CD4-positive, alpha-beta T cell (primary cell): ENCODE results near the gene SMIM5. TPM values are rescaled to one million over a fixed set of nuclear protein-coding genes. Genes with fewer than 3 reads are reported as not detected.

Source experiments
- ATAC-seq: fragments of 200-7000 bp; cut with Tn5 transposase; one replicate; pipeline ENCODE4 v1.10.0; 2022; ENCODE audit warnings: mild to moderate bottlenecking; ENCODE audit not compliant: poor library complexity
- CTCF ChIA-PET: fragments of 350-600 bp; sonication (Branson Sonifier 250); formaldehyde crosslinking; loops from one replicate; lab custom pipeline; 2021; ENCODE audit warnings: antibody characterized with exemption, inconsistent platforms; lab: Charles Lee
- POLR2A ChIA-PET: fragments of 350-600 bp; sonication (Branson Sonifier 250); formaldehyde crosslinking; loops from one replicate; lab custom pipeline; 2021; ENCODE audit warnings: antibody characterized with exemption, inconsistent platforms; lab: Charles Lee
- DNase-seq, 14 experiments: peaks; one replicate each; pipeline ENCODE4 v3.0.0-alpha.2; 2013 to 2020; ENCODE audit warnings: mixed read lengths in 2 of 14
- H3K27ac ChIP-seq, 2 donors: one replicate each; pipeline versions ENCODE4 v1.5.1 to v1.7.0; 2013; ENCODE audit warnings: low read length in 2 of 2, low read depth in 1 of 2, mild to moderate bottlenecking in 1 of 2
- H3K27me3 ChIP-seq, 2 experiments: 1 replicate in 1 of 2; 2 replicates in 1 of 2; pipeline versions ENCODE4 v1.6.1 to v1.7.0; 2013; ENCODE audit warnings: low read length in 2 of 2, control low read depth in 1 of 2, mild to moderate bottlenecking in 1 of 2, moderate library complexity in 1 of 2; ENCODE audit not compliant: insufficient read depth in 2 of 2, control insufficient read depth in 1 of 2
- H3K36me3 ChIP-seq: one replicate; pipeline ENCODE4 v1.6.1; 2013; ENCODE audit warnings: low read length, control low read depth; ENCODE audit not compliant: insufficient read depth
- H3K4me1 ChIP-seq: one replicate; pipeline ENCODE4 v1.6.1; 2013; ENCODE audit warnings: low read length, control low read depth; ENCODE audit not compliant: insufficient read depth
- H3K4me3 ChIP-seq: one replicate; pipeline ENCODE4 v1.5.1; 2013; ENCODE audit warnings: mild to moderate bottlenecking, low read length, moderate library complexity
- H3K9me3 ChIP-seq, 2 experiments: 1 replicate in 1 of 2; 2 replicates in 1 of 2; pipeline versions ENCODE4 v1.6.1 to v1.7.0; 2013; ENCODE audit warnings: low read length in 2 of 2, mild to moderate bottlenecking in 2 of 2, control low read depth in 1 of 2, moderate library complexity in 1 of 2; ENCODE audit not compliant: control insufficient read depth in 1 of 2, insufficient read depth in 1 of 2
- H3K27ac Mint-ChIP-seq: one replicate; pipeline ENCODE4 v1.8.0; 2020; ENCODE audit warnings: mixed read lengths
- H3K27me3 Mint-ChIP-seq: one replicate; pipeline ENCODE4 v1.8.0; 2021; ENCODE audit warnings: mixed read lengths
- H3K36me3 Mint-ChIP-seq: one replicate; pipeline ENCODE4 v1.8.0; 2021; ENCODE audit warnings: low read depth, mixed read lengths
- H3K4me1 Mint-ChIP-seq: one replicate; pipeline ENCODE4 v1.8.0; 2021; ENCODE audit warnings: low read depth, mixed read lengths
- H3K4me3 Mint-ChIP-seq: one replicate; pipeline ENCODE4 v1.8.0; 2020; ENCODE audit warnings: mild to moderate bottlenecking, mixed read lengths
- H3K9me3 Mint-ChIP-seq: one replicate; pipeline ENCODE4 v1.8.0; 2020; ENCODE audit warnings: mixed read lengths
- CTCF ChIP-seq: fragments of 200-600 bp; IDR thresholded peaks from one replicate; pipeline ENCODE4 v1.8.0; 2022; ENCODE audit warnings: antibody characterized with exemption, mild to moderate bottlenecking
- intact Hi-C, 2 experiments: fragments of 100-400 bp; cut with DNase I in 1 of 2; cut with micrococcal nuclease in 1 of 2; formaldehyde crosslinking; loops; one replicate each; pipeline versions ENCODE4 v1.15.1 to v1.9.0; 2023 to 2025; cut with DNase I, micrococcal nuclease
- total RNA-seq, 174 experiments: library from RNA in 2 of 174; stranded (reverse) in 2 of 174; gene quantifications; one replicate each; pipeline ENCODE4 v1.2.3 and lab custom pipeline; 2021 to 2026

SMIM5 gene
- total RNA-seq, 2 experiments from 2014 or later = 0.75 to 1.3 TPM

GRCh38 chr17:75670868-75671267 lies 37.6 kb downstream of the SMIM5 start:
- H3K4me3 ChIP-seq = no peak overlapping the region
- ChIA-PET POLR2A (interaction anchor here (0.6 kb wide), 1 partner anchor 38 kb away, joined by 3 read pairs; no protein-coding TSS in a partner anchor), CTCF (interaction anchor here (1.0 to 2.3 kb wide), 2 partner anchors 10 to 77 kb away, joined by 3 to 7 read pairs; no protein-coding TSS in a partner anchor)
- no peaks in the 10 kb centered on the region for H3K9me3 Mint-ChIP-seq
- no peaks in the 10 kb centered on the region for H3K9me3 ChIP-seq
- H3K27ac Mint-ChIP-seq = peak overlapping the region; percentile 22
- peaks cover 28% of the 10 kb centered on the region for H3K4me1 Mint-ChIP-seq
- H3K4me1 ChIP-seq = peaks cover 27% of the 10 kb centered on the region
- intact Hi-C loops = no loop called here
- no peaks in the 10 kb centered on the region for H3K27me3 ChIP-seq
- no peak overlapping the region for H3K27ac ChIP-seq
- ATAC-seq (no peak), DNase-seq (no peak)
- peak overlapping the region; percentile 59 for H3K4me3 Mint-ChIP-seq
- peaks cover 51% of the 10 kb centered on the region for H3K36me3 Mint-ChIP-seq
- peaks cover 62% of the 10 kb centered on the region for H3K36me3 ChIP-seq
- no peak for TF ChIP-seq CTCF
- no peaks in the 10 kb centered on the region for H3K27me3 Mint-ChIP-seq

- no peaks in the 10 kb centered on the region for H3K9me3 ChIP-seq
- intact Hi-C loops = no loop called here
- no peaks in the 10 kb centered on the region for H3K27me3 ChIP-seq
- H3K36me3 ChIP-seq = peaks cover 72% of the 10 kb centered on the region
- ChIA-PET CTCF (interaction anchor here (1.0 to 2.3 kb wide), 2 partner anchors 9 to 76 kb away, joined by 3 to 7 read pairs; no protein-coding TSS in a partner anchor), POLR2A (interaction anchor here (0.8 kb wide), 1 partner anchor 82 kb away, joined by 3 read pairs; no protein-coding TSS in a partner anchor)
- Mint-ChIP-seq H3K27ac (no peak overlapping the region), H3K27me3 (no peaks in the 10 kb centered on the region), H3K4me1 (peaks cover 29% of the 10 kb centered on the region), H3K4me3 (no peak overlapping the region), H3K9me3 (no peaks in the 10 kb centered on the region), H3K36me3 (peaks cover 60% of the 10 kb centered on the region)
- no peak overlapping the region for H3K4me3 ChIP-seq
- no peak for ATAC-seq
- TF ChIP-seq CTCF = no peak
- no peak for DNase-seq
- H3K4me1 ChIP-seq = peaks cover 17% of the 10 kb centered on the region
- no peak overlapping the region for H3K27ac ChIP-seq
Measured at GRCh38 chr17:75672011-75672410, 38.8 kb downstream of the SMIM5 start.

GRCh38 chr17:75673487-75673886 lies 40.3 kb downstream of the SMIM5 start:
- peaks cover 78% of the 10 kb centered on the region for H3K36me3 ChIP-seq
- no peak for ATAC-seq
- H3K4me3 Mint-ChIP-seq = no peak overlapping the region
- intact Hi-C loops = no loop called here
- H3K27ac ChIP-seq = no peak overlapping the region
- POLR2A ChIA-PET = no interaction called here
- H3K4me1 ChIP-seq = peaks cover 6% of the 10 kb centered on the region
- DNase-seq = no peak
- no peak overlapping the region for H3K4me3 ChIP-seq
- no peaks in the 10 kb centered on the region for H3K27me3 ChIP-seq
- H3K36me3 Mint-ChIP-seq = peaks cover 69% of the 10 kb centered on the region
- CTCF ChIA-PET = no interaction called here
- H3K4me1 Mint-ChIP-seq = peaks cover 24% of the 10 kb centered on the region
- no peaks in the 10 kb centered on the region for H3K9me3 Mint-ChIP-seq
- no peak for TF ChIP-seq CTCF
- H3K9me3 ChIP-seq = no peaks in the 10 kb centered on the region
- no peaks in the 10 kb centered on the region for H3K27me3 Mint-ChIP-seq
- no peak overlapping the region for H3K27ac Mint-ChIP-seq
